ENCODE results near the gene SDCCAG8.

The SDCCAG8 gene

DNA sequence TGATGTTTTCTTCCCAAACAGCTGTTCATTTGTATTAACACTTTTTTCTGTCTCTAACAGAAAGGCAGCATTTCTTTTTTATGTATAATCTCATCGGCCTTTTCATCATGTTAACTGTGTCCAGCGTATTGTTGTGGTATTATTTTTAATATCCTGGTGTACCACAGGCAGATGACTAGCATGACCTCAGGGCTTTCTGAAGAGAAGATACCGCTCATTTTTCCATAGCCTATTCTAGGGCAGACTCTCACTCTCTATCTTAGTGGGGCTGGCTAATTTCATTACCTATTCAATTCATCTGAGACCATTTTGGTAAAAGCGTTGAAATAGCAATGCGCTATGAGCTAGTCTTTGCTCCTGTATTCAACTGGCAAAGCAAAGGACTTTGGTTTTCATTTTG is 209.9 kb downstream of the SDCCAG8 start:
- no peak for DNase-seq

GRCh38 chr1:243469497-243469896 is 213.7 kb downstream of the SDCCAG8 start:
- DNase-seq, result no peak

DNA sequence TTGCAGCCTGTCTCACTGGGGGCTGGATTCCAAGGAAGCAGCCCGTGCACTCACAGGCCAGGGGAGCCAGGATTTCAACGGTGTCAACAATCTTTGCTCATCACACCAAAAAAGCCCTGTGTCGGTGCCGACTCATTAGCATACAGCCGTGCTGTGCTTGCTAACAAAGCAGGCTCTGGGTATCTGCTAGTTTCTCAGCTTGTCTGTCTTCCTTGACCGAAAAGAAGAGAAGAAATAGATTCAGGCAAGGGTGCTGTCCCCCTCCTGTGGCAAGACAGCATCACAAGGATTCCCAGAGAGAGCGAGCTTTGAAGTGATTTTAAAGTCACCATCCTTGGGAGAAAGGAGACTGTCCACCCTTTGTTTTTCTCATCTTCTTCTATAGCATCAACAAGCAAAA is 214.7 kb downstream of the SDCCAG8 start:
- no peak for DNase-seq

GRCh38 chr1:243471026-243471685 is 215.3 kb downstream of the SDCCAG8 start:
- no peak for DNase-seq

GRCh38 chr1:243471754-243472745 is 216.2 kb downstream of the SDCCAG8 start:
- no peak for DNase-seq

DNA sequence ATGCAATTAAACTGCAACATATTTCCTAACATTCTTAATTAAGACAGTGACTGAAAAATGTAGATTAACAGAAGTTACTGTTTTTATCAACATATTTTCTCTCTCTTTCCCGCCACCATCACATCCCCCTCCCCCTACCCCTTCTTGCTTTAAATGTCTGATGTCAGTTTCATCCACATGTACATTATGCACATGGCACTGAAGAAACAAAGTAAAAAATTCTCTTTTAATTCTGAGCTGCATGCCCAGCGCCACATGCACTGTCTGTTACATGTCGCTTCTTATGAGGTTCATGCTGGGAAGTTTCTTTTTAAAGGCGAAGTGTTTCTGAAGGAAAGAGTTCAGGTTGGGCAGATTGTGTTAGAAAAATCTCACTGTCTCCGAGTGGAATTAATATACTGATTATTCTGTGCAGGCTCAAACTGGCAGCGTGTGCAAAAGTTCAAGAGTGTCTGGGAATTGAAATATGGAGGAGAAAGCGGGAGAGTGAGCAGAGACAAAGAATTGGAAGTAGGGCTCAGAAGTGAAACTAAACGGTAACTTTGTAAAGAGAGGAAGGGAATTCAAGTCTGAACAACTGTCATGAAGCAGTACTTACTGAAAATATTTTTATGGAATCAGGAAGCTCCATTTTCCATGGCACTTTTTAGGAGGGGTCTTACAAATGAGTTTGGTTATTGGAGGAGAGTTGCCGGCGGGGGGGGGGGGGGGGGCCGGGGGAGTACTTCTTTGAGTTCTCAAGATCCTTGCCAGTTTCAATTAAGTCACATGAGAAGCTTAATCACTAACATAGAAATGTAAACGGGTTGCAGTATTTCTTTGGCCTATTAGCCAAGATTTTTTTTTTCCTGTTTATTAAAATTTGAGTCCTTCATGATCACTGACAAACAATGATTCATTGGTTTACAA is 217.6 kb downstream of the SDCCAG8 start:
- no peak for DNase-seq

DNA sequence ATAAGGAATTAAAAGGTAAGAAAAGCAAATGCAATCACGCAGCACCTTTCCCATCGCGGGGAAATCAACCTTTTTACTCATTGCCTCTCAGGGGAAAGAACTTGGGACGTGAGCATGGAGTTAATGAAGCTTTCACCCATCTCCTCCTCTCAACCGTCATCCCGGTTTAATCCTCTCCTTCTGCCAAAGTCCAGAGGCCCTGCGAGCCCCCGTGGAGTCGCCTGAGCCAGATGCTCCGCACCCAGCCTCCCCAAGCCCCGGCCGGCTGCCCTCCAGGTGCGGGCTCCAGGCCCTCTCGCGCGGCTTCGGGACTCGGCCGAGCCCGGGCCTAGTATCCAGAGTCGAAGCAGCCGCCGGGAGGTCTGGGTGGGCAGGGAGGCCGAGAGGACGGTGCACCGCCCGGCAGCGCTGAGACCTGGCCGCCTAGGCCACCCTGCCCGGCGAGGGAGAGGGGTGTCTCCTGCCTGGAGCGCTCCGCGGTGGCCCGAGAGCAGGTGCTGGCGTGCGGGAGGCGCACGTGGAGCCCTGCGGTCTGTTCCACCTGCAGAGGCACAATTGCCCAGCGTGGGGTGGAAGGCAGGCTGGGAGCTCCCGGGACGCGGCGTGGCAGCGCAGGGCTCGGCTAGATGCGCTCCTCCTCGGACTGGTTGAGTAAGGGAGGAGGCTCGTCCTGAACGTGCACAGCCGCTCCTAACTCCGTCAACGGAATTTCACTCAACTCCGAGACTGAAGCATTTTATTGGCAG is 218.5 kb downstream of the SDCCAG8 start:
- DNase-seq, result no peak

DNA sequence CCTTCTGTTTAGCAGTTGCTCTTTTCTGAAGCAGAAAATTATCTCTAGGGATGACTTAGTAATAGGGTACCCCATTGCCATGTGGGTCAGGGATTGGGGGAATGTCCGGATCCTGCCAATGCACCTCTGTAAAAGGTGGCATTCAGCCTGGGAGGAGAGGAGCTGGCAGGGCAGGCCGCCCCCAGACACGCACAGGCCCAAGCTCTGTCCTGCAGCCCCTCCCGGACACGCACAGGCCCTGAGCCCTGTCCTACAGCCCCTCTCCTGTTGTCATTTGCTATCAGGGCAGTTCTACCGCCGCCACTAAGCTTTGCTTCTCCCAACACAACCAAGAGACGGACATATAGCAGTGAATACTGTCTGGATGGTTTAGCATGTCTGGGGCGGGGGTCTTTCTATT is 219.1 kb downstream of the SDCCAG8 start:
- DNase-seq, result no peak

GRCh38 chr1:243475966-243476365 is 220.1 kb downstream of the SDCCAG8 start:
- no peak for DNase-seq

GRCh38 chr1:243477731-243478290 is 222.0 kb downstream of the SDCCAG8 start:
- no peak for DNase-seq

- no peak for DNase-seq
These were observed 225.3 kb downstream of the SDCCAG8 start for GRCh38 chr1:243481101-243481500.

- DNase-seq, result no peak
These were observed 226.5 kb downstream of the SDCCAG8 start for GRCh38 chr1:243482141-243483022.

GRCh38 chr1:243483071-243483771 is 227.4 kb downstream of the SDCCAG8 start:
- DNase-seq, result no peak

- DNase-seq, result no peak
These were observed 228.1 kb downstream of the SDCCAG8 start for GRCh38 chr1:243483952-243484351.

DNA sequence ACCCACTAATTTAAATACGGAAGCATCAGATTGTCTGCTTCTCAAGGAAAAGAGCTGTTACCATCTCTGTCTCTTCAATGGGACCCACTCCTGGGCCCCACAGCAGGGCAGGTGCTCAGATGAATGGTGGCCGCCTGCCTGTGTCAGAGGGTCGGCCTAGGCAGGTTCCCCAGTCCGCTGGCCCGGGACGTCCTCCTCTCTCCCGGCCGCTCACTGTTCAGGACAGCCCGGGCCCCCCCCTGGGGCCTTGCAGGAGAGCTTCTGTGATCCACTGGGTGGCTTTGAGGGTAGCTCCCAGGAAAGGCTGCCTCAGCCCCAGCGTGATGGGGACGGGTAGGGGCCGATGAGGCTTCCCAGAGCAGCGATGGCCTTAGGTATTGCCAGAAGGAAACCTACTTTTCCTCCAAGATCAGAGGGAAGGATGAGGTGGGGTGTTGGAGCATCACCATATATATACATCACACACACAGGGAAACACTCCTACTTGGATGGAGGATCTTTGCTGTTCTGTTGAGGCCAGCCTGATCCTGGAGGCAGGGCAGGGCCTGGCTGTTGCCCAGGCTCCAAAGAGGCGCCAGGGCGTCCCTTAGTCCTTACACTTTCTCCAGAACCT is 231.3 kb downstream of the SDCCAG8 start:
- DNase-seq, result no peak

GRCh38 chr1:243487649-243488227 is 231.9 kb downstream of the SDCCAG8 start:
- DNase-seq, result no peak

- DNase-seq, result no peak
These were observed 232.8 kb downstream of the SDCCAG8 start for GRCh38 chr1:243488459-243489157.

- DNase-seq, result no peak
These were observed 233.3 kb downstream of the SDCCAG8 start for GRCh38 chr1:243489158-243489527.

Data from stimulated activated CD4-positive, alpha-beta T cell treated with anti-CD3 and anti-CD28 coated beads, Interleukin-12 subunit alpha, Interleukin-12 subunit beta, amount 100 ng/mL, for 4 hours (primary cell).